Stimulated activated CD4-positive, alpha-beta T cell treated with anti-CD3 and anti-CD28 coated beads, Interleukin-1b, Interleukin-23, amount 100 ng/mL, for 48 hours (primary cell): ENCODE results near the gene RIPPLY1.
"Not testable (repeated sequence)": the region's sequence is repeated elsewhere in the genome, so short reads cannot be mapped to it uniquely, and the experiment has no call there.

Source experiments
- DNase-seq: peaks from one replicate; pipeline ENCODE4 v3.0.0-alpha.2; 2020

RIPPLY1 gene

DNA sequence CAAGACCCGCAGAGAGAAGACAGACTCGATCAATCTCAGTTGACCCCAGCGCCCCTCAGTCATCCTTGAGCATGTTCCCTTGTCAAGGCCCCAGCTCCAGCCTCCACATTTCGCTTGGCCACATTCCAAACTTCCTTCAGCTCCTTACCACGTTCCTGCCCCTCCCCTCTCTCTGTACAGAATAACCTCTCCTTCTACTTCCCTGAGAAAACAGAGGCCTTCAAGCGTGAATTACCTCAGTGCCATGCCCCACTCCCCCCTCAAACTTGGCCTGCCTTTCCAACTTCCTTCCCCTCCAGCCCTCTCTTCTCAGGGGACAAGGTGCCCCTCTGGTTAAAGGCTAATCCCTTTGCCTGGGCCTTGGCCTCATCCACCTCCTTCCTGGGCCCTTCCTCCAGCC is 3.2 kb upstream of the RIPPLY1 start:
- no peak for DNase-seq

GRCh38 chrX:106905064-106905708 is 2.0 kb upstream of the RIPPLY1 start:
- no peak for DNase-seq

GRCh38 chrX:106903856-106904528 is 851 bp upstream of the RIPPLY1 start:
- no peak for DNase-seq

DNA sequence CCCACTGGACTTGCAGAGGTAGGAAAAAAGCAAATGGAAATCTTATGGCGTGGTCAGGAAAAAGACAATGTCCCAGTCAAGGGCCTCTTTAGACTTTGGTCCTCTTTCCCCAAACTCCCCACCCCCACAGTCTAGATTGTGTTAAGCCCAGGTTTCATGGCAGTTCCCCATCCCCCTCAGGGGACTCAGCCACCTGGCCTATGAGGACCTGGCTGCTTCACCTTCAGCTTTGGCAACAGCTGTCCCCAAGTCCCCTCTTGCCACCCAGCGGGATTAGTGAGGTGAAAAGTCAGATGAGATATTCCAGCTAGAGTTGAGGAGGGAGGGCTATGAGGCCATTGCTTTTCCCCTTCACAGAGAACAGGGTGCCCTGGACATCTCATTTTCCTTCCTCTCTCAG is 457 bp downstream of the RIPPLY1 start:
- DNase-seq = no peak

DNA sequence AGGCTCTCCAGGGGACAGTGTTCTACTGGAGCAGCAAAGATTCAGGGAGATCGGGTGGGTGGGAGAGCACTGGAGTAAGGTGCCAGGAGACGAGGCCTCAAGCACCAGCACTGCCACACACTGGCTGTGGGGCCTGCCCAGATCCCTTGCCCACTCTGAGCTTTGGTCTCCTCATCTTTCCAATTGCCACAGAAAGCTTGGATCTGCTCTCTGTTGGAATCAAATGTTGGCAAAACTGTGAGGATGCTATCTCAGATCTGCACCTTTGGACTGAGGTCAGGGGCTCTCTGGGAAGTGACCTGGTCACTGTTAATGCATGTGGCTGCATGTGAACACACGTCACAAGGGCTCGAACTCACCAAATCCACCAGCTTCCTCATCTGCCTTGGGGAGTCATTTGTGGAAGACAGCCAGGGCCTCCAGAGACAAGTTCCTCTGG is 1.3 kb downstream of the RIPPLY1 start:
- no peak for DNase-seq

GRCh38 chrX:106901341-106901740 is 1.8 kb downstream of the RIPPLY1 start:
- DNase-seq = no peak

DNA sequence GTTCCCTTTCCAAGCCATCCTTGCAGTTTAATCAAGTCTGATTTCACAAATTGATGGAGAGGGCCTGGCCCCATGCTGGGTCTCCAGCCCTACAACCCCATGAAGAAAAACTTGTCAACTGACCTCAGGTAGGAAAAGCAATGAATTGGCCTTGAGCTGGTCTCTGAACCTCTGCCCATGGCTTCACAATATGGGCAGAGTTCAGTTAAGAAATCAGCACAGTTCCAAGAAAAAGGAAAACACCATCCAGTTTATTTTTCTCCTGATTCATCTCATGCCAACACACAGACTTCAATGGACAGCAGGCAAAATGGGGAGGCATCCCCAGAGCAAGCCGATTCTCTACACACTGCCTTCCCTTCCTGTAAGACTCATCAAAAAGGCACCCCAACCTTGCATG is 3.3 kb downstream of the RIPPLY1 start:
- DNase-seq = no peak

GRCh38 chrX:106899276-106899675 is 3.9 kb downstream of the RIPPLY1 start:
- no peak for DNase-seq

- DNase-seq = no peak
These were observed 4.7 kb downstream of the RIPPLY1 start for GRCh38 chrX:106898462-106898861.

- no peak for DNase-seq
These were observed 5.9 kb downstream of the RIPPLY1 start for GRCh38 chrX:106897259-106897658.

- no peak for DNase-seq
These were observed 8.1 kb downstream of the RIPPLY1 start for GRCh38 chrX:106894978-106895452.

- DNase-seq = peak; percentile 23
These were observed 8.7 kb downstream of the RIPPLY1 start for GRCh38 chrX:106894392-106894909.

DNA sequence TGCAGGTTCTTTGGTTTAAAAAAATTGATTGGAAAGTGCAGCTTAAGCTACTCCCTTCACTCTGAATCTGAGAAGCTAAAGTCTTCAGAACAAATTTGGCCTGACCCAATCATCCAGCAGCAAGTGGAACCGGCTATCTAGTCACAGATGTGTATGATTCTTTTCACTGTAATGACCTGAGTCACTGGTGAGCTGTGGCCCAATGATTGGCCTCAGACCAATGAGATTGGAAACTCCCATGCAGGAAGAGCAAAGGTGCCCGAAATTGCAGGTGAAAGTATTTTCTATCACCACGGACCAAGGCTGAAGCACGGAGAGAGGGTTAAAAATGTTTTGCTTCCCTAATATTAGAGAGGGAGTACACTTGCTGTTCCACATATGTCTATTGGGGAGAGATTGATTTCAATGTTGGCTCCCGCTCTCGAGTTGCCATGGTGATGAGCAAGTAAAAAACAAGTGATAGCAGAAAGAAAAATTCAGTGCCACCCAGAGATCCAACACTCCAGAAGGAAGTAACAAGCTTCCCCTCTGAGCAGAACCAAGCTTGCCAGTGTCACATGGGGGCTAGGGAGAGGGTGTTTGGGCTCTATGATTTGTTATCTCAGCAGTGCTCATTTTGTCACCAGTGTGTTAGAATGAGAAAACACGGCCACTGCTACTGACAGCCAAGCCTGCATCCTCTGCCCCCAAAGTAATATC is 11.2 kb downstream of the RIPPLY1 start:
- no peak for DNase-seq

DNA sequence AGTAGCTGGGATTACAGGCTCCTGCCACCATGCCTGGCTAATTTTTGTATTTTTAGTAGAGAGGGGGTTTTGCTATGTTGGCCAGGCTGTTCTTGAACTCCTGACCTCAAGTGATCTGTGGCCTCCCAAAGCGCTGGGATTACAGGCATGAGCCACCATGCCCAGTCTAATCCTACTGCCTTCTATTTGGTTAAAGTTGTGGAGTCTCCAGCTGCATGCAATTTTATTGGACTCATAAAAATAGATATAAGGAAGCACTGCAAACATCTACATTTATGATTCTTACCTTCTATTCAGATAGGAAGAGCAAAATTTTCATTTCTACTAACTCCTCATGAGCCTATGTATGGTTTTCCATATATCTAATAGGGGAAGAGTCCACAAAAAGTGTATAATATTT is 13.7 kb downstream of the RIPPLY1 start:
- DNase-seq = no peak

- no peak for DNase-seq
These were observed 28.0 kb downstream of the RIPPLY1 start for GRCh38 chrX:106875151-106875550.

DNA sequence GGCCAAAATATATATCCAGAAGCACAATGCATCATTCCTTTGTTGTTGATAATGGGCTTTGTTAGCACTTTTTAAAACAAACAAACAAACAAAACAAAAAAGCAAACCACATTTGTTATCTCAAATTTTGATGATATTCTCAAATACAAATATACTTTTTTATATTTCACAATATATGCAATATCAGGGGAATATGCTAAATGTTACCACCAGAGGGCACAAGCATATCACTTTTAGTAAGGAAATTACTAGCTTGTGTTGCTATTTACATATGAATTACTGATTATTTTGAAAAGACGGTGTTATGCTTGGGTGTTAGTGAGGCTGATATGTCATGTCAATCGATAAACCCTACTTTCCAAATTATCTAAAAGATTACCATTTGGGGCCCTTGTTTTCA is 29.1 kb downstream of the RIPPLY1 start:
- DNase-seq = no peak

DNA sequence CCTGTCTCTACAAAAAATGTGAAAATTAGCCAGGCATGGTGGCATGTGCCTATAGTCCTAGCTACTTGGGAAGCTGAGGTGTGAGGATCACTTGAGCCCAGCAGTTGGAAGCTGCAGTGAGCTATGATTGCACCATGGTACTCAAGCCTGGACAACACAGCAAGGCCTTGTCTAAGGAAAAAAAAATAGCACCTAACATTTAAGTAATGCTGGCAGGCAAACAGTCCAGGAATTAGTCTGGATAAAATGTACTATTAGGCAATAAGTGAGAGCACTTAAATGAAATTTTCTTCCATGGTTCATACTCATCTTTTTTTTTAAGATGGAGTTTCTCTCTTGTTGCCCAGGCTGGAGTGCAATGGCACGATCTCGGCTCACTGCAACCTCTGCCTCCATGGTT is 30.3 kb downstream of the RIPPLY1 start:
- DNase-seq = not testable (repeated sequence)

GRCh38 chrX:106863697-106864096 is 39.4 kb downstream of the RIPPLY1 start:
- no peak for DNase-seq

DNA sequence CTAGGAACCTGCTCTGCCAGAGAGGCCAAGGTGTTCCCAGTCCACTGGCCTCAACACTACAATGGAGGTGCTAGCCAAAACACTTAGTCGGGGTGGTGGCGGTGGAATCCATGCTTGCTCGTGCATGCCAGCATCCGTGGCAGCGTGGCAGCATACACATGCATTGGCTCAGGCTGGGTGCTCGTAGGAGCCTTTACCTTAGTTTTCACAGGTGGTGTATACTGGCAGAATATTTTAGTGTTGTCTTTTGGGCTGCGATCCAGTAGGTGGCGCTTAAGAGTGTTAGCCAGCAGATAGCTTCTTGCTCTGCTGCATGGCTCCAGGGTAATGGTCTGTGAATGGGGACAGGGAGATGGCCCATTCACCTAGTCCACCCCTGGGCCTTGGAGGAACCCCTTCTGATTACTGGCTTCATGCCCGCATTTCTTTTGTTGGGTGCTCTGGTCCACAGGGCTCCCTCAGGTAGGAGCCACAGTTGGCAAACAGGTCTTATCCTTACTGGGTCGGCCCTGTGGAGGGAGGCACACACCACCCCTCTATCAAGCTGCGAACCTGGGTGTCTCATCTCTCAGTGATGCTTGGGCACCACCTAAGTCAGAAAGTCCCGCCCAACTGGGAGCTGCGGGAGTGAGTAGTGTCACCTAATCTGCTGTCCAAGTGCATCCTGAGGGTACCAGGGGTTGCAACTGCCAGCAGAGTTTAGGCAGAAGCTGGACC is 40.0 kb downstream of the RIPPLY1 start:
- peak; percentile 8 for DNase-seq
